Gastrocnemius medialis (tissue), 4 donors: Measurements from ENCODE around the gene SPTBN1. TPM values are rescaled to one million over a fixed set of nuclear protein-coding genes. Genes with fewer than 3 reads are reported as not detected.

Source experiments
- ATAC-seq, 2 donors: fragments of 150-250 bp; one replicate each; pipeline ENCODE4 v1.9.1; 2016
- DNase-seq, 2 donors: peaks; one replicate each; pipeline ENCODE4 v3.0.0-alpha.2; 2019
- H3K27ac ChIP-seq, 4 donors: fragments of 200-600 bp; sonication (generic); 1 replicate in 1 of 4; 2 replicates in 3 of 4; pipeline ENCODE4 v1.5.1; 2016 to 2018; ENCODE audit warnings: mild to moderate bottlenecking in 2 of 4, moderate library complexity in 1 of 4
- H3K27me3 ChIP-seq, 3 donors: fragments of 200-600 bp; sonication (generic) in 2 of 3; 1 replicate in 1 of 3; 2 replicates in 2 of 3; pipeline versions ENCODE4 v1.5.1 to v1.6.0; 2016 to 2019; ENCODE audit warnings: mild to moderate bottlenecking in 1 of 3, moderate library complexity in 1 of 3
- H3K36me3 ChIP-seq, 2 donors: fragments of 200-600 bp; sonication (generic) in 1 of 2; one replicate each; pipeline ENCODE4 v1.5.1; 2017 to 2018
- H3K4me1 ChIP-seq, 2 donors: fragments of 200-600 bp; sonication (generic) in 1 of 2; one replicate each; pipeline ENCODE4 v1.5.1; 2016 to 2017; ENCODE audit warnings: mild to moderate bottlenecking in 2 of 2
- H3K4me3 ChIP-seq, 4 donors: fragments of 200-600 bp; sonication (generic) in 3 of 4; 1 replicate in 1 of 4; 2 replicates in 3 of 4; pipeline ENCODE4 v1.5.1; 2016 to 2019; ENCODE audit warnings: mild to moderate bottlenecking in 2 of 4
- H3K9me3 ChIP-seq, 3 donors: fragments of 200-600 bp; sonication (generic) in 2 of 3; 1 replicate in 1 of 3; 2 replicates in 2 of 3; pipeline ENCODE4 v1.5.1; 2016 to 2019
- CTCF ChIP-seq, 5 experiments: fragments of 450-650 bp in 3 of 5; fragments of 200-600 bp in 2 of 5; sonication (generic) in 2 of 5; IDR thresholded peaks in 4 of 5; conservative IDR thresholded peaks in 1 of 5; 1 replicate in 4 of 5; 2 replicates in 1 of 5; pipeline ENCODE4 v1.5.1; 2016 to 2019; ENCODE audit warnings: antibody characterized with exemption in 5 of 5, mild to moderate bottlenecking in 3 of 5, moderate library complexity in 3 of 5
- POLR2A ChIP-seq, 2 donors: fragments of 450-650 bp; IDR thresholded peaks; one replicate each; pipeline ENCODE4 v1.6.1; 2017; ENCODE audit warnings: antibody characterized with exemption in 2 of 2, mild to moderate bottlenecking in 2 of 2, moderate library complexity in 2 of 2
- in situ Hi-C, 4 donors: fragments of 200-750 bp; cut with MboI; loops; one replicate each; pipeline versions ENCODE4 v1.15.0 to v1.8.0; 2017; ENCODE audit warnings: low sequenced_read_pairs in 4 of 4
- intact Hi-C: fragments of 100-400 bp; cut with DNase I; formaldehyde crosslinking; loops from one replicate; pipeline ENCODE4 v1.15.1; 2023; ENCODE audit warnings: low total_unique reads
- total RNA-seq, 4 donors: library from RNA; depleted of rRNA; stranded (reverse); fragments of >200 nt; gene quantifications; one replicate each; pipeline versions ENCODE4 v1.1.0 to v1.2.3, GENCODE V29; 2016

The SPTBN1 gene
- total RNA-seq, 4 donors from 2014 or later = 107 to 191 (median 119) TPM

- Histone ChIP-seq H3K27me3 (no peaks in the 10 kb centered on the region), H3K27ac (peak overlapping the region; percentile 89 to 94 (median 91)), H3K36me3 (no peaks in the 10 kb centered on the region), H3K4me1 (peaks cover 44 to 53% of the 10 kb centered on the region in 2 donors), H3K9me3 (no peaks in the 10 kb centered on the region), H3K4me3 (peak overlapping the region; percentile 68 to 86 (median 81))
- ATAC-seq = peak; percentile 21
- no peak for TF ChIP-seq CTCF (IDR thresholded peaks at IDR 0.05 in 4 of 5, conservative IDR thresholded peaks at IDR 0.05 in 1 of 5)
- TF ChIP-seq POLR2A (IDR thresholded peaks at IDR 0.05) = no peak
- in situ Hi-C loops = no loop called here
- intact Hi-C loops = loop anchor here (2.0 to 10.0 kb wide), 4 partner anchors 25 to 490 kb away; partner anchors contain the start of gene ACYP2
- no peak for DNase-seq
Observed at GRCh38 chr2:54457323-54458023, 1.3 kb downstream of the SPTBN1 start.

GRCh38 chr2:54459037-54459441, 2.9 kb downstream of the SPTBN1 start:
- intact Hi-C loops = loop anchor here (2.0 to 10.0 kb wide), 3 partner anchors 24 to 492 kb away; partner anchors contain the start of gene ACYP2
- H3K36me3 ChIP-seq = no peaks in the 10 kb centered on the region
- DNase-seq = peak in 1 of 2 donors; percentile 43
- no peaks in the 10 kb centered on the region for H3K9me3 ChIP-seq
- peak overlapping the region; percentile 89 to 94 (median 91) for H3K27ac ChIP-seq
- H3K4me1 ChIP-seq = peaks cover 46 to 68% of the 10 kb centered on the region in 2 donors
- TF ChIP-seq POLR2A (IDR thresholded peaks at IDR 0.05) = peak in 1 of 2 donors; percentile 30
- TF ChIP-seq CTCF (IDR thresholded peaks at IDR 0.05 in 4 of 5, conservative IDR thresholded peaks at IDR 0.05 in 1 of 5) = no peak
- H3K27me3 ChIP-seq = no peaks in the 10 kb centered on the region
- H3K4me3 ChIP-seq = peak overlapping the region; percentile 68 to 86 (median 81)
- in situ Hi-C loops = no loop called here
- peak; percentile 7 to 16 for ATAC-seq

GRCh38 chr2:54461261-54461660, 5.1 kb downstream of the SPTBN1 start:
- TF ChIP-seq CTCF (IDR thresholded peaks at IDR 0.05 in 4 of 5, conservative IDR thresholded peaks at IDR 0.05 in 1 of 5) (no peak), POLR2A (IDR thresholded peaks at IDR 0.05) (no peak)
- Histone ChIP-seq H3K4me1 (peaks cover 46 to 78% of the 10 kb centered on the region in 2 donors), H3K36me3 (no peaks in the 10 kb centered on the region), H3K9me3 (no peaks in the 10 kb centered on the region), H3K4me3 (no peak overlapping the region), H3K27me3 (no peaks in the 10 kb centered on the region), H3K27ac (peak overlapping the region; percentile 89 to 94 (median 91))
- intact Hi-C loops (no loop called here), in situ Hi-C loops (no loop called here)
- peak; percentile 23 to 25 for ATAC-seq
- peak in 1 of 2 donors; percentile 38 for DNase-seq

GRCh38 chr2:54464341-54464740, 8.2 kb downstream of the SPTBN1 start:
- no peaks in the 10 kb centered on the region for H3K36me3 ChIP-seq
- peak overlapping the region; percentile 28 to 94 (median 90) for H3K27ac ChIP-seq
- H3K4me3 ChIP-seq = no peak overlapping the region
- intact Hi-C loops = loop anchor here (2.0 kb wide), 1 partner anchor 204 kb away; no protein-coding TSS in a partner anchor
- H3K27me3 ChIP-seq = no peaks in the 10 kb centered on the region
- peaks cover 41 to 90% of the 10 kb centered on the region in 2 donors for H3K4me1 ChIP-seq
- DNase-seq (no peak), ATAC-seq (no peak)
- TF ChIP-seq POLR2A (IDR thresholded peaks at IDR 0.05) (no peak), CTCF (IDR thresholded peaks at IDR 0.05 in 4 of 5, conservative IDR thresholded peaks at IDR 0.05 in 1 of 5) (no peak)
- H3K9me3 ChIP-seq = no peaks in the 10 kb centered on the region
- in situ Hi-C loops = no loop called here
